K562 (cell line): Measurements from ENCODE around the gene GALNT9. TPM values are rescaled to one million over a fixed set of nuclear protein-coding genes. Genes with fewer than 3 reads are reported as not detected.
A peak's percentile ranks its signal among the peaks of the same experiment; 100 is the strongest.

Experiments used
- ATAC-seq: fragments of 200-7000 bp; cut with Tn5 transposase; 3 replicates; pipeline ENCODE4 v1.9.1; 2020; ENCODE audit warnings: moderate library complexity
- BruUV-seq: library from RNA; stranded (reverse); fragments of 400-500 nt; replicated peaks from 2 replicates; lab custom pipeline; 2021; lab: Mats Ljungman, UMichigan
- CTCF ChIA-PET: fragments of 300-600 bp; formaldehyde crosslinking; extraction: SDS; loops from one replicate; lab custom pipeline; 2021; ENCODE audit warnings: low intra/inter-chr PET ratio; lab: Yijun Ruan, JAX
- POLR2A ChIA-PET: fragments of 300-600, 350-650 bp; sonication (Branson Sonifier 250); formaldehyde crosslinking; extraction: SDS; loops from one replicate; lab custom pipeline; 2021; ENCODE audit warnings: antibody characterized with exemption, inconsistent platforms; lab: Yijun Ruan, JAX
- DNase-seq, 4 experiments: peaks; one replicate each; pipeline versions ENCODE4 v3.0.0 to v3.0.0-alpha.2; 2011 to 2018; ENCODE audit warnings: low spot score in 3 of 4, mixed read lengths in 3 of 4; ENCODE audit errors: extremely low read depth in 1 of 4
- FAIRE-seq: peaks from 2 replicates; lab custom pipeline; 2011; peaks lifted over from hg19 to GRCh38; lab: Jason Lieb, UNC
- H2AFZ ChIP-seq: 2 replicates; pipeline ENCODE4 v1.6.0; 2011; ENCODE audit warnings: low read depth, low read length, control low read depth, inconsistent platforms
- H3K27ac ChIP-seq: fragments of 200-600 bp; 3 replicates; pipeline ENCODE4 v1.8.0; 2011; ENCODE audit warnings: low read depth, mild to moderate bottlenecking, control low read depth, inconsistent platforms, low read length, moderate library complexity, mixed read lengths; ENCODE audit errors: extremely low read depth
- H3K27me3 ChIP-seq, 2 experiments: fragments of 300-600 bp in 1 of 2; 2 replicates in 1 of 2; 3 replicates in 1 of 2; pipeline versions ENCODE4 v1.6.0 to v1.8.0; 2011; ENCODE audit warnings: inconsistent platforms in 2 of 2, low read length in 2 of 2, mild to moderate bottlenecking in 1 of 2, mixed read lengths in 1 of 2, moderate library complexity in 1 of 2; ENCODE audit not compliant: control insufficient read depth in 2 of 2, insufficient read depth in 2 of 2
- H3K36me3 ChIP-seq: fragments of 300-600 bp; 3 replicates; pipeline ENCODE4 v1.8.0; 2011; ENCODE audit warnings: mild to moderate bottlenecking, low read length, inconsistent platforms; ENCODE audit not compliant: control insufficient read depth, insufficient read depth
- H3K4me1 ChIP-seq, 2 experiments: fragments of 200-600 bp in 1 of 2; replicated peaks in 1 of 2; 2 replicates in 1 of 2; 3 replicates in 1 of 2; pipeline versions ENCODE4 v1.5.1 to v1.8.0; 2011; ENCODE audit warnings: inconsistent platforms in 2 of 2, low read length in 2 of 2, mild to moderate bottlenecking in 1 of 2, mixed read lengths in 1 of 2, moderate library complexity in 1 of 2; ENCODE audit not compliant: control insufficient read depth in 2 of 2, insufficient read depth in 2 of 2
- H3K4me2 ChIP-seq: 2 replicates; pipeline ENCODE4 v1.6.1; 2011; ENCODE audit warnings: low read length, control low read depth, inconsistent platforms, mixed read lengths; ENCODE audit not compliant: insufficient read depth
- H3K4me3 ChIP-seq: fragments of 200-600 bp; sonication (generic), shearing (Covaris generic); 2 replicates; pipeline ENCODE4 v1.5.1; 2016; ENCODE audit warnings: control low read depth, inconsistent platforms
- H3K79me2 ChIP-seq: fragments of 200-600 bp; 3 replicates; pipeline ENCODE4 v1.8.0; 2011; ENCODE audit warnings: low read length, inconsistent platforms; ENCODE audit not compliant: control insufficient read depth, insufficient read depth
- H3K9ac ChIP-seq, 2 experiments: 2 replicates each; pipeline versions ENCODE4 v1.6.0 to v1.6.1; 2011; ENCODE audit warnings: low read depth in 2 of 2, low read length in 2 of 2, control low read depth in 1 of 2, inconsistent platforms in 1 of 2, mild to moderate bottlenecking in 1 of 2, mixed read lengths in 1 of 2; ENCODE audit not compliant: insufficient read depth in 1 of 2
- H3K9me1 ChIP-seq: one replicate; pipeline ENCODE4 v1.6.0; 2011; ENCODE audit warnings: inconsistent platforms, mild to moderate bottlenecking, low read length, moderate library complexity; ENCODE audit not compliant: control insufficient read depth, insufficient read depth
- H3K9me3 ChIP-seq: replicated peaks from 2 replicates; pipeline ENCODE4 v1.5.1; 2011; ENCODE audit warnings: low read depth, low read length, inconsistent platforms; ENCODE audit not compliant: control insufficient read depth, insufficient read depth
- H4K20me1 ChIP-seq: replicated peaks from 2 replicates; pipeline ENCODE4 v1.6.1; 2011; ENCODE audit warnings: low read length, inconsistent platforms, mixed read lengths; ENCODE audit not compliant: control insufficient read depth, insufficient read depth
- DMBX1 ChIP-seq: fragments of 250-450 bp; sonication (Bioruptor Pico); IDR thresholded peaks from 2 replicates; pipeline ENCODE4 v1.8.0; 2022; ENCODE audit warnings: inconsistent platforms, mild to moderate bottlenecking, moderate library complexity, borderline replicate concordance
- E2F1 ChIP-seq: sonication (generic); formaldehyde crosslinking; IDR thresholded peaks from 2 replicates; pipeline ENCODE4 v1.8.1; 2023; ENCODE audit warnings: mild to moderate bottlenecking, missing genetic modification reagents, moderate library complexity
- EGR1 ChIP-seq: fragments of 450-650 bp; conservative IDR thresholded peaks from 2 replicates; pipeline ENCODE4 v1.6.1; 2017; ENCODE audit warnings: mild to moderate bottlenecking
- ESRRB ChIP-seq: fragments of 250-450 bp; sonication (Bioruptor Pico); IDR thresholded peaks from 2 replicates; pipeline ENCODE4 v1.5.0; 2020; ENCODE audit warnings: mild to moderate bottlenecking, moderate library complexity, borderline replicate concordance
- FIP1L1 ChIP-seq: fragments of 200-400 bp; formaldehyde crosslinking; IDR thresholded peaks from 2 replicates; pipeline ENCODE4 v1.6.1; 2018; ENCODE audit warnings: mild to moderate bottlenecking, low read depth, low read length; ENCODE audit not compliant: poor library complexity, severe bottlenecking
- IRF2 ChIP-seq: sonication (generic); formaldehyde crosslinking; IDR thresholded peaks from 2 replicates; pipeline ENCODE4 v1.8.1; 2022; ENCODE audit warnings: mild to moderate bottlenecking, missing genetic modification reagents
- MEIS2 ChIP-seq: fragments of 450-650 bp; IDR thresholded peaks from 2 replicates; pipeline ENCODE4 v1.6.1; 2014; ENCODE audit warnings: mild to moderate bottlenecking; ENCODE audit not compliant: partially characterized antibody
- NCOA2 ChIP-seq, 2 experiments: fragments of 450-650 bp; IDR thresholded peaks; 2 replicates each; pipeline ENCODE4 v1.6.1; 2018; ENCODE audit warnings: mild to moderate bottlenecking in 2 of 2, moderate library complexity in 1 of 2; ENCODE audit not compliant: partially characterized antibody in 2 of 2
- POLR2B ChIP-seq: fragments of 450-650 bp; IDR thresholded peaks from 2 replicates; pipeline ENCODE4 v1.6.1; 2018; ENCODE audit warnings: low read depth; ENCODE audit not compliant: partially characterized antibody
- PTBP1 ChIP-seq: fragments of 200-400 bp; formaldehyde crosslinking; IDR thresholded peaks from 2 replicates; pipeline ENCODE4 v1.6.1; 2017; ENCODE audit warnings: low read depth, low read length
- TAF9B ChIP-seq: fragments of 450-650 bp; IDR thresholded peaks from 2 replicates; pipeline ENCODE4 v1.6.1; 2018; ENCODE audit warnings: mild to moderate bottlenecking; ENCODE audit not compliant: partially characterized antibody
- ZNF239 ChIP-seq: fragments of 250-450 bp; sonication (Bioruptor Pico); IDR thresholded peaks from 2 replicates; pipeline ENCODE4 v1.4.0; 2020; ENCODE audit warnings: mild to moderate bottlenecking
- ZNF77 ChIP-seq: fragments of 250-450 bp; sonication (Bioruptor Pico); IDR thresholded peaks from 2 replicates; pipeline ENCODE4 v1.5.0; 2020
- WGBS: fragments of 100-300 bp; shearing (Covaris generic); methylation state at CpG from one replicate; pipeline ENCODE4 v1.1.6; 2016; ENCODE audit warnings: low coverage, mixed read lengths; ENCODE audit not compliant: insufficient coverage; ENCODE audit errors: missing lambda C conversion rate; 5-methylcytosine and 5-hydroxymethylcytosine counted together
- in situ Hi-C: fragments of 300-500 bp; cut with MboI; formaldehyde crosslinking; loops from 4 replicates; pipeline ENCODE4 v1.15.0; 2018; ENCODE audit warnings: inconsistent platforms, mixed read lengths
- intact Hi-C: fragments of 100-400 bp; cut with micrococcal nuclease; formaldehyde crosslinking; loops from 2 replicates; pipeline ENCODE4 v1.14.2; 2022
- polyA plus RNA-seq, 8 experiments: library from polyadenylated mRNA; depleted of rRNA in 4 of 8; stranded (reverse) in 5 of 8; unstranded in 3 of 8; fragments of >200 nt; fragmentation: Nextera tagmentation in 2 of 8; fragmentation: Illumina TruSeq in 1 of 8; extraction: Ambion mirVana in 2 of 8; extraction: Trizol in 1 of 8; gene quantifications; 2 replicates each; pipeline versions ENCODE4 v1.2.1 to v1.2.3, GENCODE V29; 2011 to 2014; ENCODE audit warnings: inconsistent platforms in 1 of 8, missing spikeins in 1 of 8
- total RNA-seq, 7 experiments: library from RNA; depleted of rRNA in 6 of 7; stranded (reverse); fragments of >200 nt in 6 of 7; fragmentation: Illumina TruSeq in 2 of 7; extraction: Trizol in 2 of 7; gene quantifications; 2 replicates each; pipeline versions ENCODE4 v1.2.1 to v1.2.3, GENCODE V29; 2011 to 2021; ENCODE audit warnings: low replicate concordance in 1 of 7
- TF ChIP-seq, protein P1 (sequence below): fragments of 250-450 bp; sonication (Bioruptor Pico); IDR thresholded peaks from 2 replicates; pipeline ENCODE4 v1.8.0; 2022; ENCODE audit warnings: moderate library complexity, mild to moderate bottlenecking, inconsistent platforms

The GALNT9 gene
- total and polyA plus RNA-seq, 9 of the 15 experiments (the other 6 are each of a cell fraction or from before 2014, with no cell fraction given) = not detected

- no TSS peak for BruUV-seq
- no peak for TF ChIP-seq E2F1 (CRISPR knock-in tag)
- TF ChIP-seq EGR1 = 0 out of 2 replicates have a peak, but pooled peaks have one; percentile 25
- Histone ChIP-seq H4K20me1 (peaks cover 6% of the 10 kb centered on the region; the same call in 1 of the 2 replicates), H3K4me3 (no peak overlapping the region), H3K27ac (no peak overlapping the region), H3K4me2 (no peak overlapping the region), H3K79me2 (no peaks in the 10 kb centered on the region), H3K4me1 (peaks cover 0 to 14% of the 10 kb centered on the region in 2 experiments; a peak in 1 of 5 replicates), H2AFZ (no peak overlapping the region), H3K36me3 (no peaks in the 10 kb centered on the region), H3K27me3 (peaks cover 40 to 83% of the 10 kb centered on the region in 2 experiments), H3K9me1 (no peaks in the 10 kb centered on the region), H3K9me3 (no peaks in the 10 kb centered on the region), H3K9ac (no peak overlapping the region)
- DNase-seq = no peak
- in situ Hi-C loops = no loop called here
- CTCF ChIA-PET = no interaction called here
- POLR2A ChIA-PET = interaction anchor here (0.9 kb wide), 1 partner anchor 18 kb away, joined by 4 read pairs; no protein-coding TSS in a partner anchor
- no peak for FAIRE-seq
- ATAC-seq = no peak
- 2% methylated on average over 10 of the region's 10 CpGs for WGBS
- intact Hi-C loops = no loop called here
These were observed 11.3 kb downstream of the GALNT9 start for GRCh38 chr12:132318135-132318534.

DNA sequence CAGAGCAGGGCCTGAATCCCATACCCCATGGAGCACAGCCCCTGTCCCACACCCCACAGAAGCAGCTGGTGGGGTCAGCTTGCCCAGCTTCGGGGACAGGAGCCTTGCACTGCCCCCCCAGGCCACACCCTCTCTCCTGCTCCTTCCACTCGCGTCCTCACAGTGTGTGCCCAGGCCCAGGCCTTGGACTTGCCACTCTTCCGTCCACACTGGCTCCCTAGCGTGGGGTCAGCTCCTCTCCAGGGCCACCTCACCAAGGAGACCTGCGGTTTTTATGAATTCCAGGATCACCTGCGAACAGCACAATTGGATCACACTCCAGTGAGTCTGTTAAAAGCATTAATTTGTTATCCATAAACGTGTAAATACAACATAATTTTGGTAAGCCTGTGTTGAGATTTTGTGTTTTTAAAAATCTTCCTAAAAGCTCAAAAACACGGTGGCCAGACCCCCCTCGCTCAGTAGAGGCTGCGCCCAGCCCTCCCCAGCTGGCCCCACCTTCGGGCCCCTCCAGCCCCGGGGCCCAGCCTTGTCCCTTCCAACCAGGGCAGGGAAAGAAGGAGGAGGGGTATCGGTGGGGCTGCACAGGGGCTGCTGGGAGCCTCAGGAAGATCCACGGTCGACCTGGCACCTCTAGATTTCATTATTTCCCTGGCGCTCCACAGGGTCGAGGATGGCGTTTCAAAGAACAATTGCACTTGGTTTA is 12.0 kb downstream of the GALNT9 start:
- Histone ChIP-seq H3K27ac (no peak overlapping the region), H3K9ac (no peak overlapping the region), H3K4me2 (no peak overlapping the region), H3K36me3 (no peaks in the 10 kb centered on the region), H2AFZ (no peak overlapping the region), H3K4me1 (peaks cover 0 to 14% of the 10 kb centered on the region in 2 experiments; a peak in 1 of 5 replicates), H3K27me3 (peaks cover 33 to 76% of the 10 kb centered on the region in 2 experiments), H3K9me3 (no peaks in the 10 kb centered on the region), H4K20me1 (peaks cover 6% of the 10 kb centered on the region; the same call in 1 of the 2 replicates), H3K79me2 (no peaks in the 10 kb centered on the region), H3K9me1 (no peaks in the 10 kb centered on the region), H3K4me3 (no peak overlapping the region)
- in situ Hi-C loops = no loop called here
- 1% methylated on average over 19 of the region's 19 CpGs for WGBS
- no TSS peak for BruUV-seq
- ATAC-seq = no peak
- ChIA-PET POLR2A (interaction anchor here (0.9 kb wide), 1 partner anchor 19 kb away, joined by 4 read pairs; no protein-coding TSS in a partner anchor), CTCF (no interaction called here)
- intact Hi-C loops = no loop called here
- DNase-seq = no peak
- FAIRE-seq = no peak
- no peak for TF ChIP-seq NCOA2 (IDR thresholded peaks at IDR 0.05; ENCODE audit: partially characterized antibody in 2 of 2)
- TF ChIP-seq, protein P1, sequence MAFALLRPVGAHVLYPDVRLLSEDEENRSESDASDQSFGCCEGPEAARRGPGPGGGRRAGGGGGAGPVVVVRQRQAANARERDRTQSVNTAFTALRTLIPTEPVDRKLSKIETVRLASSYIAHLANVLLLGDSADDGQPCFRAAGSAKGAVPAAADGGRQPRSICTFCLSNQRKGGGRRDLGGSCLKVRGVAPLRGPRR = no peak
- no peak for TF ChIP-seq DMBX1
- no peak for TF ChIP-seq MEIS2
- TF ChIP-seq FIP1L1 = no peak
- TF ChIP-seq POLR2B = no peak
- TF ChIP-seq ZNF77 = no peak
- no peak for TF ChIP-seq PTBP1
- no peak for TF ChIP-seq TAF9B
- TF ChIP-seq ZNF239 (CRISPR knock-in tag) = no peak
- no peak for TF ChIP-seq IRF2 (CRISPR knock-in tag)
- TF ChIP-seq ESRRB = no peak
